Effector CD4-positive, alpha-beta T cell (primary cell): ENCODE measurements around the gene SRCIN1.

ENCODE experiments used
- DNase-seq: peaks from one replicate; pipeline ENCODE4 v3.0.0-alpha.2; 2020

Gene SRCIN1

DNA sequence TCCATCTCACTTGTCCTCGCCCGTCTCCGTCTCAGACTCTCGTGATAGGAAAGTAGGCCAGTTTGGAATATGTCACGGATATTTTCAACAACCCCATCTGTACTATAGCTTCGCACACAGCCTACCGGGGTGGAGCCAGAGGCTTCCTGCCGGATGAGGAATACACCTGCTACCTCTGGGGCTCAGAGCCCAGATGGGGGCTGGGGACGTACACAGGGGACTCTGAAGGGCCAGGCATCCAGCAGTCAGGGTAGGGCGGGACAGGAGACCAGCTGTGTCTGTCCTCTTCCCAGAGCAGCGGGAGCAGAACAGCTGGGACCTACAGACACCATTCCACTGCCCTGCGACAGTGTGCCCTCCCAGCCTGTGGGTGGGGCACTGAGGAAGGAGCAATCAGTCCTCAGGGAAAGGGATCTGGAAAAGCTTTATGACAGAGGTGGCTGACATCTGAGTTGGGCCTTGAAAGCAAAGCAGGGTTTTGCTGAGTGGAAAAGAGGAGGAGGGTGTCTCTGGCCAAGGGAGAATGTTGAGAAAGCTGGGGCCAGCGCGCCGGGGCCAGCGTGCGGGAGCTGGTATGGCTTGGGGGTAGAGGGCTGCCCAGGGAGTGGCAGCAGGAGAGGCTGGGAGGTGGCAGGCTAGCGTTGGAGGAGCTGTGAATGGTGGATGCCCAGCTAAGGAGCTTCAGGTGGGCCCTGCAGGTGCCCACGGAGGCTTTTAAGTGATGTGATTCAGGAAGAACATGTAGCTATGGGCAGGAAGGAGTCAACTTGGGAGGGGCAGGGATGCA, 11.5 kb upstream of the SRCIN1 start:
- no peak for DNase-seq

- DNase-seq, result no peak
Observed at GRCh38 chr17:38616361-38616760, 10.6 kb upstream of the SRCIN1 start.

DNA sequence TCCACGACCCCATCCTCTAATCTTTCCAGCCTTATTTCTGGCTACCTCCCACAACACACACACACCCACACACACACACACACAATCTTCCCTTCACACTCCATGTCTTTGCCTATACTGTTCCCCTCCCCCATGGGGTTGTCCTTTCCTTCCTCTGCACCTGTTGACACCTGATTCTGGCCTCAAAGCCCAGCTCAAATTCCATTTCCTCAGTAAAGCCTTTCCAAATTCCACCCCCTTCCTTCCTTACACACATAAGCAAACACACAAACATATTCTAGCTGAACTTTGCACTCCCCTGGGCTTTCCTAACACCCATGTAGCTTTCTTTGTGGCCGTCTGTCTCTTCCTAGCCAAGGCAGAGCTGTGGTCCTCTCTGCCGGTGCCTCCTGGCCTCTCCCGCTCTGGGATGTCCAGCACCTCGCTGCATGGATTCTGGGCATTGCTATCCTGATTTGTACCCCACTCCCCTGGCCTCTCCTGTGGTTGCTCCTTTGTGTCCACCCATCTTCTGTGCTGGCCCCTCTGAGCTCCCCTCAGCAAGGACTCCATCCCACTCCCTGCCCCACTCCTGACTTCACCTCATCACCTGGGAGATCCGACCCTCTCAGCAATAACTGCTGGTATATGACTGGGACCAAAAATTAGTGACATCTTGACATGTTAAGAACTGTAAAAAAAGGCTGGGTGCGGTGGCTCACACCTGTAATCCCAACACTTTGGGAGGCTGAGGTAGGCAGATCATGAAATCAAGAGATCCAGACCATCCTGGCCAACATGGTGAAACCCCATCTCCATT, 8.4 kb upstream of the SRCIN1 start:
- no peak for DNase-seq

DNA sequence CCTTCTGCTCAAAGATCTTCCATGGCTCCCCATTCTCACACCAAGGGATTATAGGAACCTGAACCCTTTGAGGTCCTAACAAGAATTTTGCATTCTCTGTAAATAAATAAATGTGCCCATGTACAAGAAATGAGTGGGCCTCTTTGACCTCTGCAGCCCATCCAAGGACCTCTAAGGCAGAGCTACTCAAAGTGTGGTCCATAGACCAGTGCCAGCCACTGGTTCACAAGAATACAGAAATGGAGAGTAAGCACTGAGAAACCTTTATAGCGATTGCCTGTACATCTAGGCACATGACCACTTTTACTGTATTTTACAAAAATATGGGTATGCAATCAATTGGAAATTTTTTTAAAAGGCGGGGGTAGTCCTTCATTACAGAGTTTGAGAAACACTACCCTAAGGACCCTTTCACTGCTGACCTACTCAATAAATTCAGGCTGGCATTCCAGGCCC, 7.8 kb upstream of the SRCIN1 start:
- DNase-seq, result no peak

GRCh38 chr17:38611872-38612376, 6.2 kb upstream of the SRCIN1 start:
- no peak for DNase-seq

DNA sequence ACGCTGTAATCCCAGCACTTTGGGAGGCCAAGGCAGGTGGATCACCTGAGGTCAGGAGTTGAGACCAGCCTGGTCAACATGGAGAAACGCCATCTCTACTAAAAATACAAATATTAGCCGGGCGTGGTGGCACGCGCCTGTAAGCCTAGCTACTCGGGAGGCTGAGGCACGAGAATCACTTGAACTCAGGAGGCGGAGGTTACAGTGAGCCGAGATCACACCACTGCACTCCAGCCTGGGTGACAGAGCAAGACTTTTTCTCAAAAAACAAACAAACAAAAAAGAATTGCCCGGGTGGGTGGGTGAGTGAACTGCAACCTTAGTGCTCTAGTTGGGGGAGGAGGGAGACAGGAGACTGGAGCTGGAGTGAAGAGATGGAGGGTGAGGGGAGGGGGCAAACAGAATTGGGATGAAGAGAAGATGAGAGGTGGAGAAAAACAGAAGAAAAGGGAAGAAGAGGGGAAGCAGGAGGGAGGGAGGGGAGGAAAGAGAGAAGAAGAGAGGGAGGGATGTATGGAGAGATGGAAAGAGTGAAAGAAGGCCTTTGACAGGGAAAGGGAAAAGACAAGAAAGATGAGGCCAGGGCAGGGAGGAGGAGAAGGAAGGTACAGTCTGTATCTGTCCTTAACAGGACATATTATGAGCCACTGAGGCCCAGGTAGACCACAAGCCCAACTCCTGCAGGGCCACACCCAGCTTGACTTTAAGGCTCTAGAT, 5.5 kb upstream of the SRCIN1 start:
- DNase-seq, result no peak

- no peak for DNase-seq
Observed at GRCh38 chr17:38609280-38610031, 3.7 kb upstream of the SRCIN1 start.

DNA sequence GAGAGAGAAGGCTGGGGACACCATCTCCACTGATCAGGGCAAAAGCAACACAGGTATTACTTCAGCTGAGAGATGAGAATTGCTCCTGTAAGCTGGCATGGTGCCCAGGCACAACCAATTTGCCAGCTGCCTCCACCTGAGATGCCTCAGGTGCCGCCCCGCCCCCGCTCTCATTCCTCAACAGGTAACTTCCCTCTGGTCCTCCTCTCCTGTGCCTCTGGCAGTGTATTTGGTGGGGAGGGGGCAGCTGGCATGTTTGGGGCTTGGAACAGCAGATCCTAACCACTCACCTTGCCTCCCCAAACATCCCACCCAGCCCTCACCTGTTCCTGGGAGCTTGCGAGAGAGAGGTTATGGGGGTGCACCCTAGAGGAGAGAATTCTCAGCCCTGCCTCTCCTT, 2.9 kb upstream of the SRCIN1 start:
- DNase-seq, result no peak

- no peak for DNase-seq
Observed at GRCh38 chr17:38606646-38607611, 1.2 kb upstream of the SRCIN1 start.

GRCh38 chr17:38605411-38605840, 326 bp downstream of the SRCIN1 start:
- no peak for DNase-seq

GRCh38 chr17:38604479-38605403, 1.0 kb downstream of the SRCIN1 start:
- DNase-seq, result no peak

GRCh38 chr17:38603786-38604478, 1.8 kb downstream of the SRCIN1 start:
- DNase-seq, result no peak

GRCh38 chr17:38602956-38603785, 2.6 kb downstream of the SRCIN1 start:
- DNase-seq, result no peak

- no peak for DNase-seq
Observed at GRCh38 chr17:38602453-38602852, 3.3 kb downstream of the SRCIN1 start.

- DNase-seq, result no peak
Observed at GRCh38 chr17:38601539-38602351, 4.0 kb downstream of the SRCIN1 start.

GRCh38 chr17:38600906-38601305, 4.8 kb downstream of the SRCIN1 start:
- DNase-seq, result no peak

GRCh38 chr17:38600416-38600815, 5.3 kb downstream of the SRCIN1 start:
- no peak for DNase-seq
